Osteocyte (in vitro differentiated cells): Measurements from ENCODE around the gene CEP43. TPM values are rescaled to one million over a fixed set of nuclear protein-coding genes. Genes with fewer than 3 reads are reported as not detected.

Source experiments
- DNase-seq: peaks from one replicate; pipeline ENCODE4 v3.0.0; 2021; ENCODE audit warnings: mixed read lengths; ENCODE audit not compliant: unreplicated experiment; ENCODE audit errors: extremely low spot score
- H3K27ac Mint-ChIP-seq: one replicate; pipeline ENCODE4 v1.8.0; 2021; ENCODE audit warnings: mild to moderate bottlenecking, mixed read lengths; ENCODE audit not compliant: unreplicated experiment
- H3K27me3 Mint-ChIP-seq: one replicate; pipeline ENCODE4 v1.8.0; 2021; ENCODE audit warnings: mixed read lengths; ENCODE audit not compliant: unreplicated experiment
- H3K36me3 Mint-ChIP-seq: one replicate; pipeline ENCODE4 v1.8.0; 2021; ENCODE audit warnings: mixed read lengths; ENCODE audit not compliant: unreplicated experiment
- H3K4me1 Mint-ChIP-seq: one replicate; pipeline ENCODE4 v1.8.0; 2021; ENCODE audit warnings: mixed read lengths; ENCODE audit not compliant: unreplicated experiment
- H3K4me3 Mint-ChIP-seq: one replicate; pipeline ENCODE4 v1.8.0; 2021; ENCODE audit warnings: mild to moderate bottlenecking, moderate library complexity, mixed read lengths; ENCODE audit not compliant: unreplicated experiment
- H3K9me3 Mint-ChIP-seq: one replicate; pipeline ENCODE4 v1.8.0; 2021; ENCODE audit warnings: mixed read lengths; ENCODE audit not compliant: unreplicated experiment
- total RNA-seq: library from RNA; stranded (reverse); gene quantifications from 2 replicates; pipeline ENCODE4 v1.2.1, GENCODE V29; 2021
- TF ChIP-seq, protein P1 (sequence below): fragments of 200-600 bp; sonication (generic); IDR thresholded peaks from 2 replicates; pipeline ENCODE4 v1.5.0; 2021; ENCODE audit warnings: antibody characterized with exemption, mild to moderate bottlenecking, moderate library complexity

The CEP43 gene
- total RNA-seq, 1 donor from 2014 or later = 16.0 TPM

DNA sequence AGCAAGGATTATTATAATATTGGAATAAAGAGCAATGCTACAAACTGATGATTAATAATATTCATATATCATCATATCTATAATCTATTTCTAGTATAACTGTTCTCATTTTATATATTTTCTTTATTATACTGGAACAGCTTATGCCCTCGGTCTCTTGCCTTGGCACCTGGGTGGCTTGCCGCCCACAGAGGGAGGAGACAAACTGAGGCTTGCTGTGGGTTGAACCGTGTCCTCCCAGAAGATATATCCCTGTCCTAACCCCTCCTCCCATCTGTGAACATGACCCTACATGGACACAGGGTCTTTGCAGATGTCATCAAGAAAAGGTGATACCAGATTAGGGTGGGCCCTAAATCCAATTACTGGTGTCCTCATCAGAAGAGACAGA lies 47.5 kb upstream of the CEP43 start:
- Mint-ChIP-seq H3K36me3 (peaks cover 1% of the 10 kb centered on the region), H3K9me3 (no peaks in the 10 kb centered on the region), H3K27me3 (no peaks in the 10 kb centered on the region), H3K4me1 (peaks cover 17% of the 10 kb centered on the region), H3K27ac (no peak overlapping the region), H3K4me3 (no peak overlapping the region)
- DNase-seq = no peak
- TF ChIP-seq, protein P1, sequence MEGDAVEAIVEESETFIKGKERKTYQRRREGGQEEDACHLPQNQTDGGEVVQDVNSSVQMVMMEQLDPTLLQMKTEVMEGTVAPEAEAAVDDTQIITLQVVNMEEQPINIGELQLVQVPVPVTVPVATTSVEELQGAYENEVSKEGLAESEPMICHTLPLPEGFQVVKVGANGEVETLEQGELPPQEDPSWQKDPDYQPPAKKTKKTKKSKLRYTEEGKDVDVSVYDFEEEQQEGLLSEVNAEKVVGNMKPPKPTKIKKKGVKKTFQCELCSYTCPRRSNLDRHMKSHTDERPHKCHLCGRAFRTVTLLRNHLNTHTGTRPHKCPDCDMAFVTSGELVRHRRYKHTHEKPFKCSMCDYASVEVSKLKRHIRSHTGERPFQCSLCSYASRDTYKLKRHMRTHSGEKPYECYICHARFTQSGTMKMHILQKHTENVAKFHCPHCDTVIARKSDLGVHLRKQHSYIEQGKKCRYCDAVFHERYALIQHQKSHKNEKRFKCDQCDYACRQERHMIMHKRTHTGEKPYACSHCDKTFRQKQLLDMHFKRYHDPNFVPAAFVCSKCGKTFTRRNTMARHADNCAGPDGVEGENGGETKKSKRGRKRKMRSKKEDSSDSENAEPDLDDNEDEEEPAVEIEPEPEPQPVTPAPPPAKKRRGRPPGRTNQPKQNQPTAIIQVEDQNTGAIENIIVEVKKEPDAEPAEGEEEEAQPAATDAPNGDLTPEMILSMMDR = no peak

DNA sequence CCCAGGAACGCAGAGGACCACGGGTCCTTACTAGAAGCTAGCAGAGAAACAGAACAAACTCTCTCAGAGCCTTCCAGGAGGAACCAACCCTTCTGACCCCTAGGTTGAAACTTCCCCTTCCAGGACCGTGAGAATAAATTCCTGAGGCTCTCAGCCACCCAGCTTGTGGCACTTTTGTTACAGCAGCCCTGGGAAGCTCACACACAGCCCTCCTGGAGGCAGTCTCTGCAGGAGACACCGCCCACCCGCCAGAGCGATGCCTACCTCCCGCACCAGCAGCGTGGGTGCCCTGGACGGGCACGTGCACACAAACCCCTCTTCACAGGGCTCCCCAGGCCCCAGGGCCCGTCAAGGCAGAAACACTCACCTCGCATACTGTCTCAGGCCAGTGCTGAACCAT lies 47.1 kb upstream of the CEP43 start:
- Mint-ChIP-seq H3K4me1 (peaks cover 17% of the 10 kb centered on the region), H3K27me3 (no peaks in the 10 kb centered on the region), H3K4me3 (no peak overlapping the region), H3K27ac (no peak overlapping the region), H3K36me3 (no peaks in the 10 kb centered on the region), H3K9me3 (no peaks in the 10 kb centered on the region)
- TF ChIP-seq, protein P1 = no peak
- no peak for DNase-seq

DNA sequence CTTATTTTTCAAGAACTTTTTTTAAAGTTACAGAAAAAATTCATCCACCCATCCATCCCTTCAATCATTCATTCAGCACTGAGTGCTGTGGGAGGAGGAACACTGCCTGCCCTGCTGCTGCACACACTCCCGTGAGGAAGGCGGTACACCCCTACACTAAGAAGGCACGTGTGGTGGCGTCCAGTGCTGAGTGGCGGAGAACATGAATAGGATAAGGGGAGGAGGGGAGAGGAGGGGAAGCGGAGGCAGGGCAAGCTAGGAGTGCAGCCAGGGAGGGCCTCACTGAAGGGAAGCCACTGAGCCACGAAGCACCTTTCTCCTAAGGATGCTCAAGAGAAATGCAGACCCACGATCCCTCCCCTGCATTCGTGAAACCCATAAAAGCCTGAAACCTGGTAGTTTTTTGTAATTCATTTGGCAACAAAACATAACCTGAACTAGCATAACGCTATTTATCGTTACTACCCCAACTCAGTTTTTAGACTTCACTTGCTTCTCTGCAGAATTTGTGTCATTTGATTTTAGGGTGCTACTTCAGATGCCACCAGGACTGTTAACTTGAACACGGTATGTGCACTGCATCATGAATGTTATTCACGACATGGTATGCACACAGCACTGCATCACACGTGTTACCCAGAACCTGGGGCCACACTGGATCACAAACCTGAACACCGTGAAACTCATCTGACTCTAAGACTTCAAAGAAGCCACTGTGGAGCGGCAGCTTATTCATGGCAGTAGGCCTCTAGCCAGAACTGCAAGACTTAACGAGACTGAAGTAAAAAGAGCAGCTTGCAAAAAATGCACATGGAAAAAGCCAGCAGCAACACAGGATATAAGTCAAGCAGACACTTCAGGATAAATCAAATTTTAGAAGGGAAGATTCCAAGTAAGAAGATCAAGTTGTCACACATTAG lies 46.4 kb upstream of the CEP43 start:
- no peaks in the 10 kb centered on the region for H3K27me3 Mint-ChIP-seq
- no peak overlapping the region for H3K27ac Mint-ChIP-seq
- TF ChIP-seq, protein P1 = no peak
- no peaks in the 10 kb centered on the region for H3K9me3 Mint-ChIP-seq
- H3K36me3 Mint-ChIP-seq = no peaks in the 10 kb centered on the region
- H3K4me3 Mint-ChIP-seq = no peak overlapping the region
- peaks cover 21% of the 10 kb centered on the region for H3K4me1 Mint-ChIP-seq
- no peak for DNase-seq

DNA sequence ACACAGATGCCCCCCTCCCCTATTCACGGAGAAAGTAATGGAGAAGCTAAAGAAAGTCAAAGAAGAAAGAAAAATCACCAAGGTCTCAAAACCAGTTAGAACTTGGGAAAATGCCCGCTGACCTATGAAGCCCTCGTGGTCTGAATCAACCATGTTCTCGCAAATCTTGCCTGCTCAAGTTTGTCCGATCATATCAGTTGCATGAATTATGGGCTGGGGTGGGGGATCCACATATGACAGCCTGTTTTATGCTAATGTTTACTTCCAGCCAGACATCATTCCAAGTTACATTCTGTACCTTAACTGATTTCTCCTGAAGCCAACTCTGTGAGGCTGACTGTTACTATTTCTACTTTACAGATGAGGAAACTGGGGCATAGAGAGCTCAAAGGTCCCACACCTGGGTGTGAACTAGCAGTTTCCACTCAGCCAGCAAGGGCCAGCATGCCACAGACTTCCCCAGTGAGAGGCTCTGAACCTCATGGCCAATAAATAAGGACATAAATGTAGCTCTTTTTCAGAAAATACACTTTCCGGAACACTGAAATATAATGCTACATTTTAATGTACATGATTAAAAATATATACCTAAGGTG lies 45.0 kb upstream of the CEP43 start:
- no peak for DNase-seq
- H3K4me3 Mint-ChIP-seq = no peak overlapping the region
- H3K36me3 Mint-ChIP-seq = no peaks in the 10 kb centered on the region
- TF ChIP-seq, protein P1 = no peak
- no peaks in the 10 kb centered on the region for H3K9me3 Mint-ChIP-seq
- no peaks in the 10 kb centered on the region for H3K27me3 Mint-ChIP-seq
- H3K27ac Mint-ChIP-seq = no peak overlapping the region
- H3K4me1 Mint-ChIP-seq = peaks cover 29% of the 10 kb centered on the region
